K562 treated with DMSO at 1 percent for 4 hours (cell line): ENCODE data around the gene CHPF2. TPM values are rescaled to one million over a fixed set of nuclear protein-coding genes. Genes with fewer than 3 reads are reported as not detected.

Experiments used
- total RNA-seq: library from RNA; unstranded; fragments of 300-600 nt; gene quantifications from 2 replicates; pipeline ENCODE4 v1.2.3, GENCODE V29; 2022; ENCODE audit not compliant: insufficient read depth

Gene CHPF2
- 36.8 and 52.9 TPM in 2 replicates for total RNA-seq

GRCh38 chr7:151232091-151232916, at the start of gene CHPF2:
Gene CHPF2 (plus strand): TSS chr7:151232483. CDS start chr7:151234012, 1,529 bp downstream.

GRCh38 chr7:151186640-151187408, 45.5 kb upstream of the CHPF2 start, which contains the start of gene ASB10:
Gene ASB10 (minus strand): TSS chr7:151187250. CDS start chr7:151187130, 120 bp downstream.

GRCh38 chr7:151210087-151210854, 22.0 kb upstream of the CHPF2 start, which contains the start of gene H2BK1:
Gene H2BK1 (minus strand): TSS chr7:151210488. CDS start chr7:151210318, 170 bp downstream.

GRCh38 chr7:151226875-151227782, 5.2 kb upstream of the CHPF2 start, which contains the start of gene ABCF2:
Gene ABCF2 (minus strand): TSS chr7:151227205. CDS start chr7:151226458, 747 bp downstream.

GRCh38 chr7:151248346-151249033, 16.2 kb downstream of the CHPF2 start, which contains the start of gene SMARCD3:
Gene SMARCD3 (minus strand): TSS chr7:151248694. CDS start chr7:151248562, 132 bp downstream.

Other genes with a start within 250 kb of the CHPF2 start
- gene NOS3, start 241.5 kb upstream of the CHPF2 start, total RNA-seq: 52.5 and 62.3 TPM in 2 replicates
- 2.0 TPM in 1 of 2 replicates, not detected in the other for gene ATG9B, start 208.0 kb upstream of the CHPF2 start, total RNA-seq
- gene ABCB8, start 204.0 kb upstream of the CHPF2 start, total RNA-seq: 38.5 and 41.9 TPM in 2 replicates
- 6.6 and 9.8 TPM in 2 replicates for gene ASIC3, start 184.0 kb upstream of the CHPF2 start, total RNA-seq
- 40.4 and 43.9 TPM in 2 replicates for gene CDK5, start 174.6 kb upstream of the CHPF2 start, total RNA-seq
- gene SLC4A2, start 172.9 kb upstream of the CHPF2 start, total RNA-seq: 296 and 338 TPM in 2 replicates
- gene FASTK, start 151.7 kb upstream of the CHPF2 start, total RNA-seq: 110 and 123 TPM in 2 replicates
- 233 and 285 TPM in 2 replicates for gene TMUB1, start 149.0 kb upstream of the CHPF2 start, total RNA-seq
- 62.0 and 96.8 TPM in 2 replicates for gene AGAP3, start 146.0 kb upstream of the CHPF2 start, total RNA-seq
- not detected in 2 replicates for gene GBX1, start 64.8 kb upstream of the CHPF2 start, total RNA-seq
- not detected in 2 replicates for gene ASB10, start 45.2 kb upstream of the CHPF2 start, total RNA-seq
- not detected in 2 replicates for gene H2BK1, start 22.0 kb upstream of the CHPF2 start, total RNA-seq
- gene ABCF2, start 5.3 kb upstream of the CHPF2 start, total RNA-seq: 42.8 and 52.5 TPM in 2 replicates
- gene SMARCD3, start 16.2 kb downstream of the CHPF2 start, total RNA-seq: 4.3 and 5.3 TPM in 2 replicates
- gene NUB1, start 109.3 kb downstream of the CHPF2 start, total RNA-seq: 51.2 and 64.2 TPM in 2 replicates
- 1.0 TPM in 1 of 2 replicates, not detected in the other for gene WDR86, start 177.6 kb downstream of the CHPF2 start, total RNA-seq
- not detected in 2 replicates for gene CRYGN, start 207.7 kb downstream of the CHPF2 start, total RNA-seq